A673 (cell line): ENCODE measurements around the gene DKKL1. TPM values are rescaled to one million over a fixed set of nuclear protein-coding genes. Genes with fewer than 3 reads are reported as not detected.

Experiments
- BruUV-seq: library from RNA; stranded (reverse); fragments of 400-500 nt; replicated peaks from 2 replicates; lab custom pipeline; 2021; lab: Mats Ljungman, UMichigan
- CTCF ChIA-PET: fragments of 300-600 bp; sonication (Branson Sonifier 250); formaldehyde crosslinking; loops from one replicate; lab custom pipeline; 2022; ENCODE audit warnings: antibody characterized with exemption; lab: Charles Lee
- POLR2A ChIA-PET: fragments of 300-600 bp; sonication (Branson Sonifier 250); formaldehyde crosslinking; loops from one replicate; lab custom pipeline; 2022; ENCODE audit warnings: antibody characterized with exemption; ENCODE audit not compliant: low non-redundant PET; lab: Charles Lee
- DNase-seq: peaks from one replicate; pipeline ENCODE4 v3.0.0-alpha.2; 2015; ENCODE audit warnings: low spot score
- H3K27ac ChIP-seq: fragments of 200-600 bp; sonication (generic); 2 replicates; pipeline ENCODE4 v1.5.1; 2016; ENCODE audit warnings: mixed run types, low read depth, mild to moderate bottlenecking, mixed read lengths, antibody characterized with exemption, low read length; ENCODE audit not compliant: poor library complexity, severe bottlenecking
- H3K27me3 ChIP-seq: fragments of 200-600 bp; sonication (generic); replicated peaks from 2 replicates; pipeline ENCODE4 v1.6.1; 2017; ENCODE audit warnings: mixed run types, low read depth, mild to moderate bottlenecking, mixed read lengths, antibody characterized with exemption, low read length; ENCODE audit not compliant: insufficient read depth, poor library complexity
- H3K36me3 ChIP-seq: fragments of 200-600 bp; sonication (generic); 2 replicates; pipeline ENCODE4 v1.6.1; 2016; ENCODE audit warnings: mixed run types, mild to moderate bottlenecking, mixed read lengths, antibody characterized with exemption, low read length; ENCODE audit not compliant: insufficient read depth, poor library complexity, severe bottlenecking
- H3K4me1 ChIP-seq: fragments of 200-600 bp; sonication (generic); 2 replicates; pipeline ENCODE4 v1.6.1; 2017; ENCODE audit warnings: mixed run types, mild to moderate bottlenecking, mixed read lengths, antibody characterized with exemption, low read length; ENCODE audit not compliant: insufficient read depth, poor library complexity, severe bottlenecking
- H3K4me3 ChIP-seq: fragments of 200-600 bp; sonication (generic); 2 replicates; pipeline ENCODE4 v1.5.1; 2016; ENCODE audit warnings: low read depth, mixed run types, mild to moderate bottlenecking, mixed read lengths, low read length; ENCODE audit not compliant: poor library complexity, severe bottlenecking
- H3K9me3 ChIP-seq: fragments of 200-600 bp; sonication (generic); 2 replicates; pipeline ENCODE4 v1.6.1; 2016; ENCODE audit warnings: mixed run types, low read depth, mild to moderate bottlenecking, mixed read lengths, antibody characterized with exemption, low read length; ENCODE audit not compliant: poor library complexity, severe bottlenecking
- EZH2 ChIP-seq: fragments of 200-600 bp; sonication (generic); IDR thresholded peaks from 2 replicates; pipeline ENCODE4 v1.6.1; 2017; ENCODE audit warnings: borderline replicate concordance, low read depth, mild to moderate bottlenecking, mixed read lengths, antibody characterized with exemption, low read length; ENCODE audit not compliant: poor library complexity, severe bottlenecking
- intact Hi-C: fragments of 100-400 bp; cut with micrococcal nuclease; formaldehyde crosslinking; loops from one replicate; pipeline ENCODE4 v1.10.0; 2022; ENCODE audit not compliant: unreplicated experiment
- total RNA-seq: library from RNA; stranded (reverse); gene quantifications from 2 replicates; pipeline ENCODE4 v1.2.3, GENCODE V29; 2021
- TF ChIP-seq, protein P1 (sequence below): fragments of 300-800, 200-600 bp; sonication (generic); conservative IDR thresholded peaks from 2 replicates; pipeline ENCODE4 v1.5.1; 2017; ENCODE audit warnings: low read depth, mild to moderate bottlenecking, antibody characterized with exemption, low read length, moderate library complexity, mixed read lengths

DKKL1 gene
- total RNA-seq, 1 experiment from 2014 or later = 1.2 TPM

DNA sequence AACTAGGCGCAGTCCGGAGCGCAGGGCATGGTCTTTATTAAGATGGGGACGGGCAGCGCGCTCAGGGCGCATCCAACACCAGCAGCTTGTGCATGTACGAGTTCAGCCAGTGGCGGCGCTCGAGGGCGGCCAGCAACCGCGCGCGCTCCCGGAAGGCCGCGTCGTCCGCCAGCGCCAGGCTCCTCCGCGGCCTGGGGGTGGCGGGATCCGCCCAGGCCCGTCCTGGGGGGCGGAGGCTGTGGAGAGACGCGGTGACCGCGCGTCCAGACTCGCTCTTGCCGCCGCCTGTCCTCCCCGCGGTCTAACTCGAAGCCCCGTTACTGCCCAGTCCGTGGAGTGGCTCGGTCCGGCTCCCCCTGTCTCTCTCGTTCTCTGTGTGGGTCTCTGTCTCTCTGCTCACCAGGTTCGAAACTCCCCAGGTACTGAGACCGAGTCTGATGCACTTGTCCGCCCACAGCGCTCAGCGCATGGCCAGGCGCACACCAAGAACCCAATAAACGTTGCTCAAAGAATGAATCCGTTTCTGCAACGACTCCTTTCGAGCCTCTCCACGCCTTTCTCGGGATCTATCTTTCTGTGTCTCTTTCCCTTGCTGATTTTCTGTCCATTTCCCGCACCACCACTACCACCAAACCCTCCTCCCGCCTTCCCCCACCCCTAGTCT, 58.9 kb downstream of the DKKL1 start:
- CTCF ChIA-PET = interaction anchor here (0.5 to 0.6 kb wide), 2 partner anchors 183 to 245 kb away, joined by 3 read pairs; no protein-coding TSS in a partner anchor
- peaks cover 18% of the 10 kb centered on the region for H3K4me1 ChIP-seq
- DNase-seq = peak; percentile 59
- BruUV-seq = no TSS peak
- no peaks in the 10 kb centered on the region for H3K36me3 ChIP-seq
- TF ChIP-seq, protein P1, sequence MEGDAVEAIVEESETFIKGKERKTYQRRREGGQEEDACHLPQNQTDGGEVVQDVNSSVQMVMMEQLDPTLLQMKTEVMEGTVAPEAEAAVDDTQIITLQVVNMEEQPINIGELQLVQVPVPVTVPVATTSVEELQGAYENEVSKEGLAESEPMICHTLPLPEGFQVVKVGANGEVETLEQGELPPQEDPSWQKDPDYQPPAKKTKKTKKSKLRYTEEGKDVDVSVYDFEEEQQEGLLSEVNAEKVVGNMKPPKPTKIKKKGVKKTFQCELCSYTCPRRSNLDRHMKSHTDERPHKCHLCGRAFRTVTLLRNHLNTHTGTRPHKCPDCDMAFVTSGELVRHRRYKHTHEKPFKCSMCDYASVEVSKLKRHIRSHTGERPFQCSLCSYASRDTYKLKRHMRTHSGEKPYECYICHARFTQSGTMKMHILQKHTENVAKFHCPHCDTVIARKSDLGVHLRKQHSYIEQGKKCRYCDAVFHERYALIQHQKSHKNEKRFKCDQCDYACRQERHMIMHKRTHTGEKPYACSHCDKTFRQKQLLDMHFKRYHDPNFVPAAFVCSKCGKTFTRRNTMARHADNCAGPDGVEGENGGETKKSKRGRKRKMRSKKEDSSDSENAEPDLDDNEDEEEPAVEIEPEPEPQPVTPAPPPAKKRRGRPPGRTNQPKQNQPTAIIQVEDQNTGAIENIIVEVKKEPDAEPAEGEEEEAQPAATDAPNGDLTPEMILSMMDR = peak; percentile 59
- TF ChIP-seq EZH2 = no peak
- POLR2A ChIA-PET = no interaction called here
- intact Hi-C loops = no loop called here
- H3K9me3 ChIP-seq = no peaks in the 10 kb centered on the region
- H3K27me3 ChIP-seq = peaks cover 85% of the 10 kb centered on the region
- peak overlapping the region; percentile 35 for H3K4me3 ChIP-seq
- no peak overlapping the region for H3K27ac ChIP-seq

DNA sequence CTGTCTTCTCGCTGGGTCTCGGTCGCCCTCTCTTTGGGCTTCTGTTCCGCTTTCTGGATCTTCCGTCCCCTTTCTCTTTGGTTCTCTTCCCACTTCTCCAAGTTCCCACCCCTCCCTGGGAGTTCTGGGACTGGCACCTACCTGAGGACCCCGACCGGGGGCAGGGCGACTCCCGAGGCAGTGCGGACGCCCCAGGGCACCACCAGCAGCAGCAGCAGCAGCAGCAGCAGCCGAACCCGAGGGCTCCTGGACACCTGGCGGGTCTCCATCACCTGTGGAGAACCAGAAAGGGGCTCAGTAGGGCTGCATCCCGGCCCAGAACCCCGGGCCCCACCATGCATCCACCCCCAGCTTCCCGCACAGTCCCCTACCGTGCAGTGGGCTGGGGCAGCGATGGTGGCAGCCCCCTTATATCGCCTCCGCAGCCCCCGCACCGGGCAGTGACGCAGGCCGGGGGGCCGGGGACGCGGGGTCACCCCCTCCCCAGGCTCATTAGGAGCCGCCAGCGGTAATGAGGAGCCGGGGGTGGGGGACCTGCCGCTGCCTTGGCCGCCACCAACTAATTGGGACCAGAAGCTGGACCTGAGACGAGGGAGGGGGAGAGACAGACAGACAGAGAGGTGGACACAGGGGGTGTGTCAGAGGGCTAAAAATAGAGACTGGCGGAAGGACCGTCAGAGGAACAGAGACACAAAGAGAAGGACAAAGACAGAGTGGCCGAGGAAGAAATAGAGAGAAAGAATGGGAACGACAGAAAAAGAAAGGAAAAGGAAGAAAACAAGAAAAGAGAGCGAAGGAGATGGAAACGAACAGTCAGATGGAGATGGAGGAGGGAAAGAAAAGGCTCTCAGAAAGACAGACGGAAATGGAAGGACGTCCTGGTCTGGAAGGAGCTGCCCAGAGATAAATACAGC, 59.7 kb downstream of the DKKL1 start, which contains the start of gene PTH2:
Gene PTH2 (minus strand): TSS at position 371 of the 914 bp plus-strand sequence. CDS start 102 bp downstream, at position 269.
- POLR2A ChIA-PET = no interaction called here
- Histone ChIP-seq H3K36me3 (no peaks in the 10 kb centered on the region), H3K27ac (no peak within 1 kb of the TSS), H3K27me3 (peaks cover 93% of the 10 kb centered on the region), H3K4me3 (peak within 1 kb of the TSS; percentile 35), H3K9me3 (no peaks in the 10 kb centered on the region), H3K4me1 (peaks cover 18% of the 10 kb centered on the region)
- no TSS peak for BruUV-seq
- intact Hi-C loops = no loop called here
- TF ChIP-seq EZH2 = peak; percentile 88
- TF ChIP-seq, protein P1 = no peak
- no peak for DNase-seq
- CTCF ChIA-PET = no interaction called here

DNA sequence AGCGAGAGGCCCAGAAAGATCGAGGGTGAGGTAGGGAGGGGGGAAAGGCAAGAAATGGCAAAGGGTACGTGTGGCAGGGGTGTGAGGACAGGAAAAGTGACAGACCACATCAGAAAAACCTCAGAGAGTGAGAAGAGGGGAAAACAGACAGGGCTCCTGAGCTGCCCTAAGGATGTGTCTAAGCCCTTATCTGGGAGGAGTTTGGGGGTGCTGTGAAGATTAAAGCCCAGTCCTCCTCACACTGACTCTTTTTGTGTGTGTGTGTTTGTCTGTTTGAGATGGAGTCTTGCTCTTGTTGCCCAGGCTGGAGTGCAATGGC, 60.3 kb downstream of the DKKL1 start:
- ChIA-PET POLR2A (no interaction called here), CTCF (no interaction called here)
- Histone ChIP-seq H3K4me1 (peaks cover 18% of the 10 kb centered on the region), H3K9me3 (no peaks in the 10 kb centered on the region), H3K4me3 (no peak overlapping the region), H3K27me3 (peaks cover 96% of the 10 kb centered on the region), H3K27ac (no peak overlapping the region), H3K36me3 (no peaks in the 10 kb centered on the region)
- intact Hi-C loops = no loop called here
- no peak for DNase-seq
- TF ChIP-seq, protein P1 = no peak
- no peak for TF ChIP-seq EZH2
- no TSS peak for BruUV-seq

Other genes with a start within 250 kb of the DKKL1 start
- 19.9 and 24.3 TPM in 2 replicates for gene LIN7B, start 249.5 kb upstream of the DKKL1 start, total RNA-seq
- 1.7 and 2.6 TPM in 2 replicates for gene C19orf73, start 244.7 kb upstream of the DKKL1 start, total RNA-seq
- 33.1 and 33.6 TPM in 2 replicates for gene PPFIA3, start 244.3 kb upstream of the DKKL1 start, total RNA-seq
- not detected in 2 replicates for gene HRC, start 208.5 kb upstream of the DKKL1 start, total RNA-seq
- 107 and 116 TPM in 2 replicates for gene TRPM4, start 206.1 kb upstream of the DKKL1 start, total RNA-seq
- 3.7 and 4.4 TPM in 2 replicates for gene SLC6A16, start 38.7 kb upstream of the DKKL1 start, total RNA-seq
- gene CD37, start 28.5 kb upstream of the DKKL1 start, total RNA-seq = not detected in 2 replicates
- 121 and 125 TPM in 2 replicates for gene TEAD2, start 1.5 kb upstream of the DKKL1 start, total RNA-seq
- 0.37 TPM in 1 of 2 replicates, not detected in the other for gene KASH5, start 24.4 kb downstream of the DKKL1 start, total RNA-seq
- gene PTH2, start 59.6 kb downstream of the DKKL1 start, total RNA-seq = not detected in 2 replicates
- not detected in 2 replicates for gene GFY, start 61.5 kb downstream of the DKKL1 start, total RNA-seq
- gene SLC17A7, start 77.7 kb downstream of the DKKL1 start, total RNA-seq = 1.7 and 1.8 TPM in 2 replicates
- 122 and 131 TPM in 2 replicates for gene PIH1D1, start 87.9 kb downstream of the DKKL1 start, total RNA-seq
- gene ALDH16A1, start 89.3 kb downstream of the DKKL1 start, total RNA-seq = 22.6 and 23.2 TPM in 2 replicates
- 6.5 and 6.9 TPM in 2 replicates for gene FLT3LG, start 110.3 kb downstream of the DKKL1 start, total RNA-seq
- 2,390 and 2,393 TPM in 2 replicates for gene RPL13A, start 123.7 kb downstream of the DKKL1 start, total RNA-seq
- gene RPS11, start 132.6 kb downstream of the DKKL1 start, total RNA-seq = 2,088 and 2,093 TPM in 2 replicates
- gene FCGRT, start 148.8 kb downstream of the DKKL1 start, total RNA-seq = 396 and 482 TPM in 2 replicates
- gene RCN3, start 164.1 kb downstream of the DKKL1 start, total RNA-seq = 82.9 and 95.3 TPM in 2 replicates
- gene NOSIP, start 216.7 kb downstream of the DKKL1 start, total RNA-seq = 169 and 178 TPM in 2 replicates
- 1.5 and 1.9 TPM in 2 replicates for gene PRRG2, start 217.4 kb downstream of the DKKL1 start, total RNA-seq
- 51.4 and 54.0 TPM in 2 replicates for gene PRR12, start 227.3 kb downstream of the DKKL1 start, total RNA-seq